Mesenchymal stem cell (in vitro differentiated cells and primary cell): ENCODE measurements around the gene CELA3B.
"Not testable (repeated sequence)": the region's sequence is repeated elsewhere in the genome, so short reads cannot be mapped to it uniquely, and the experiment has no call there.

Source experiments
- DNase-seq: peaks from one replicate; pipeline ENCODE4 v3.0.0-alpha.2; 2013
- H2AFZ ChIP-seq: one replicate; pipeline ENCODE4 v1.6.1; 2013; ENCODE audit warnings: low read depth, mild to moderate bottlenecking, control low read depth, inconsistent platforms, low read length, moderate library complexity
- H2AK5ac ChIP-seq: 2 replicates; pipeline ENCODE4 v1.6.1; 2013; ENCODE audit warnings: low read length, moderate library complexity, mild to moderate bottlenecking, inconsistent platforms; ENCODE audit not compliant: severe bottlenecking
- H2BK120ac ChIP-seq: one replicate; pipeline ENCODE4 v1.6.1; 2013; ENCODE audit warnings: low read depth, mild to moderate bottlenecking, inconsistent platforms, low read length, moderate library complexity
- H2BK12ac ChIP-seq, 2 experiments: one replicate each; pipeline ENCODE4 v1.6.1; 2013; ENCODE audit warnings: inconsistent platforms in 2 of 2, low read length in 2 of 2, mild to moderate bottlenecking in 2 of 2, moderate library complexity in 2 of 2, control low read depth in 1 of 2
- H2BK15ac ChIP-seq: one replicate; pipeline ENCODE4 v1.6.1; 2013; ENCODE audit warnings: mild to moderate bottlenecking, low read depth, inconsistent platforms; ENCODE audit not compliant: poor library complexity, severe bottlenecking
- H2BK5ac ChIP-seq: 2 replicates; pipeline ENCODE4 v1.6.1; 2013; ENCODE audit warnings: low read depth, mild to moderate bottlenecking, low read length, control low read depth, inconsistent platforms; ENCODE audit not compliant: poor library complexity, severe bottlenecking
- H3K14ac ChIP-seq, 2 experiments: one replicate each; pipeline ENCODE4 v1.6.1; 2013; ENCODE audit warnings: inconsistent platforms in 2 of 2, low read length in 2 of 2, control low read depth in 1 of 2, mild to moderate bottlenecking in 1 of 2, moderate library complexity in 1 of 2
- H3K18ac ChIP-seq, 2 experiments: one replicate each; pipeline ENCODE4 v1.6.1; 2013; ENCODE audit warnings: inconsistent platforms in 2 of 2, low read length in 2 of 2, control low read depth in 1 of 2, low read depth in 1 of 2, mild to moderate bottlenecking in 1 of 2
- H3K23ac ChIP-seq, 2 experiments: one replicate each; pipeline ENCODE4 v1.6.1; 2013; ENCODE audit warnings: inconsistent platforms in 2 of 2, low read length in 2 of 2, mild to moderate bottlenecking in 2 of 2, moderate library complexity in 2 of 2, control low read depth in 1 of 2
- H3K27ac ChIP-seq: 2 replicates; pipeline ENCODE4 v1.5.1; 2013; ENCODE audit warnings: mild to moderate bottlenecking, moderate library complexity, low read length, control low read depth, inconsistent platforms; ENCODE audit not compliant: poor library complexity, severe bottlenecking
- H3K27me3 ChIP-seq, 2 experiments: 2 replicates each; pipeline versions ENCODE4 v1.6.1 to v1.7.0; 2013; ENCODE audit warnings: low read length in 2 of 2, mild to moderate bottlenecking in 2 of 2, moderate library complexity in 2 of 2, control low read depth in 1 of 2, inconsistent platforms in 1 of 2; ENCODE audit not compliant: control insufficient read depth in 1 of 2, insufficient read depth in 1 of 2
- H3K36me3 ChIP-seq, 2 experiments: 2 replicates each; pipeline versions ENCODE4 v1.6.1 to v1.7.0; 2013; ENCODE audit warnings: low read length in 2 of 2, control low read depth in 1 of 2, inconsistent platforms in 1 of 2, low read depth in 1 of 2, mild to moderate bottlenecking in 1 of 2; ENCODE audit not compliant: insufficient read depth in 2 of 2, control insufficient read depth in 1 of 2
- H3K4ac ChIP-seq, 2 experiments: one replicate each; pipeline ENCODE4 v1.6.1; 2013; ENCODE audit warnings: inconsistent platforms in 2 of 2, low read length in 2 of 2, mild to moderate bottlenecking in 2 of 2, moderate library complexity in 2 of 2, control low read depth in 1 of 2, low read depth in 1 of 2
- H3K4me1 ChIP-seq: 2 replicates; pipeline ENCODE4 v1.6.1; 2013; ENCODE audit warnings: low read depth, low read length, control low read depth; ENCODE audit not compliant: control insufficient read depth, insufficient read depth
- H3K4me2 ChIP-seq: 2 replicates; pipeline ENCODE4 v1.6.1; 2013; ENCODE audit warnings: low read length, mild to moderate bottlenecking, inconsistent platforms; ENCODE audit not compliant: poor library complexity, severe bottlenecking
- H3K4me3 ChIP-seq, 2 experiments: 2 replicates each; pipeline versions ENCODE4 v1.5.1 to v1.7.0; 2013; ENCODE audit warnings: low read length in 2 of 2, mild to moderate bottlenecking in 2 of 2, control low read depth in 1 of 2, low read depth in 1 of 2; ENCODE audit not compliant: insufficient read depth in 1 of 2
- H3K79me1 ChIP-seq: replicated peaks from 2 replicates; pipeline ENCODE4 v1.6.1; 2013; ENCODE audit warnings: mild to moderate bottlenecking, control low read depth, low read length, inconsistent platforms; ENCODE audit not compliant: poor library complexity, severe bottlenecking
- H3K9ac ChIP-seq: 2 replicates; pipeline ENCODE4 v1.7.0; 2013; ENCODE audit warnings: mild to moderate bottlenecking, low read length, moderate library complexity
- H3K9me3 ChIP-seq: 2 replicates; pipeline ENCODE4 v1.7.0; 2013; ENCODE audit warnings: mild to moderate bottlenecking, low read length; ENCODE audit not compliant: control insufficient read depth
- H4K8ac ChIP-seq: one replicate; pipeline ENCODE4 v1.6.1; 2013; ENCODE audit warnings: inconsistent platforms, mild to moderate bottlenecking, low read length, moderate library complexity
- H4K91ac ChIP-seq: one replicate; pipeline ENCODE4 v1.6.1; 2013; ENCODE audit warnings: mild to moderate bottlenecking, low read length, inconsistent platforms
- WGBS: methylation state at CpG from one replicate; pipeline ENCODE4 v1.1.7; 2013; ENCODE audit warnings: mixed read lengths; 5-methylcytosine and 5-hydroxymethylcytosine counted together

CELA3B gene

DNA sequence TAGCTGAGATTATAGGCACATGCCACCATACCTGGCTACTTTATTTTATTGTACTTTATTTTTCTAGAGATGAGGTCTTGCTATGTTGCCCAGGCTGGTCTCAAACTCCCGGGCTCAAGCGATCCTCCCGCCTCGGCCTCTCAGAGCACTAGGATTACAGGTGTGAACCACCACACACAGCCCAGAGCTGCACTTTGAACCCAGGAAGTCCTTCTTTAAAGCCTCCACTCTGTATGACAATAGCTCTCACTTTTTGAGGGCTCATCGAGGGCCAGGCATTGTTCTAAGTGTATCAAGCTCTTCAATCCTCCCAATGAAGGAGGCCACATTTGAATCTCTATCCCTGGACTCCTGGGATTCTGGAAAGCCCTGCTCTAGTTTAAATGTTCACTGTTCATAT, 25.6 kb downstream of the CELA3B start:
- H3K23ac ChIP-seq, H3K27ac ChIP-seq: not testable (repeated sequence)

DNA sequence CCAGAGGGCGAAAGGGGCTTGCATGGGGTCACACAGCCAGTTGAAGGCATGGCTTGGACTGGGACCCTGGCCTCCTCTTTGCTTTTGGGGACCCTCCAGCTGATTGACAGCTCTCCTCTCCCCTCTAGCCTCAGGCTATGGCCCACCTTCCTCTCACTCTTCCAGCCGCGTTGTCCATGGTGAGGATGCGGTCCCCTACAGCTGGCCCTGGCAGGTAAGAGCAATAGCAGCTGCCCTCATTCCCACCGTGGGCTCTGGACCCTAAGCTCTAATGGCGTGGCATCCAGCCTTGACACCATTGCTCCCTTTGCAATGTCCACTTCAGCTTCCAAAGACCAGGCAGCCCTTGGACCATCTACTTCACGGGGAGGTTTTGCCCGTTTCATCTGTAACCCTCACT, 26.1 kb downstream of the CELA3B start:
- 85% methylated on average over 8 of the region's 8 CpGs for WGBS
- H3K23ac ChIP-seq = not testable (repeated sequence)

More for the DNA sequence above, 25.6 kb downstream of the CELA3B start:
- H3K4ac ChIP-seq, H4K91ac ChIP-seq, H2BK15ac ChIP-seq, H3K9ac ChIP-seq, H4K8ac ChIP-seq, H3K27me3 ChIP-seq, H2BK5ac ChIP-seq, H3K4me2 ChIP-seq, H3K18ac ChIP-seq, H2BK120ac ChIP-seq, H2BK12ac ChIP-seq, H2AFZ ChIP-seq, H3K4me3 ChIP-seq, DNase-seq, H3K14ac ChIP-seq, H3K9me3 ChIP-seq, H3K4me1 ChIP-seq, H3K36me3 ChIP-seq, H3K79me1 ChIP-seq, H2AK5ac ChIP-seq: not testable (repeated sequence)
- 90% methylated on average over 1 of the region's 5 CpGs for WGBS

DNA sequence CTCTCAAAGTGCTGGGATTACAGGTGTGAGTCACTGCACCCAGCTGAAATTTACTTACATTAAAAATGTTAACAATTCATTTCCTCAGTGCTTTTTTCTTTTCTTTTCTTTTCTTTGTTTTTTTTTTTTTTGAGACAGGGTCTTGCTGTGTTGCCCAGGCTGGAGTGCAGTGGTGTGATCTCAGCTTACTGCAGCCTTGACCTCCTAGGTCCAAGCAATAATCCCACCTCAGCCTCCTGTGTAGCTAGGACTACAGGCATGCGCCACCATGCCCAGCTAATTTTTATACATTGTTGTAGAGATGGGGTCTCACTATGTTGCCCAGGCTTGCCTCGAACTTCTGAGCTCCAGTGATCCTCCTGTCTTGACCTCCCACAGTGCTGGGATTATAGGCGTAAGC, 27.1 kb downstream of the CELA3B start:
- not testable (repeated sequence) for H3K27ac ChIP-seq, H2BK5ac ChIP-seq, H3K14ac ChIP-seq, H3K23ac ChIP-seq, H3K9ac ChIP-seq, H2BK12ac ChIP-seq, H4K8ac ChIP-seq, H3K18ac ChIP-seq, H3K79me1 ChIP-seq, H3K9me3 ChIP-seq, H3K4me1 ChIP-seq, H4K91ac ChIP-seq, H3K36me3 ChIP-seq, H2AFZ ChIP-seq, H3K4me2 ChIP-seq, H3K4me3 ChIP-seq, H3K27me3 ChIP-seq, H2BK15ac ChIP-seq, DNase-seq, H2BK120ac ChIP-seq, H3K4ac ChIP-seq, H2AK5ac ChIP-seq
- no CpG with 5 or more reads among the region's 3 CpGs for WGBS

More for the DNA sequence above, 26.1 kb downstream of the CELA3B start:
- H3K27me3 ChIP-seq, H3K4ac ChIP-seq, DNase-seq, H3K4me2 ChIP-seq, H3K9ac ChIP-seq, H2AFZ ChIP-seq, H2BK5ac ChIP-seq, H3K79me1 ChIP-seq, H4K8ac ChIP-seq, H3K27ac ChIP-seq, H4K91ac ChIP-seq, H3K4me3 ChIP-seq, H3K36me3 ChIP-seq, H3K14ac ChIP-seq, H3K9me3 ChIP-seq, H2BK12ac ChIP-seq, H2BK15ac ChIP-seq, H3K4me1 ChIP-seq, H3K18ac ChIP-seq, H2AK5ac ChIP-seq, H2BK120ac ChIP-seq: not testable (repeated sequence)

DNA sequence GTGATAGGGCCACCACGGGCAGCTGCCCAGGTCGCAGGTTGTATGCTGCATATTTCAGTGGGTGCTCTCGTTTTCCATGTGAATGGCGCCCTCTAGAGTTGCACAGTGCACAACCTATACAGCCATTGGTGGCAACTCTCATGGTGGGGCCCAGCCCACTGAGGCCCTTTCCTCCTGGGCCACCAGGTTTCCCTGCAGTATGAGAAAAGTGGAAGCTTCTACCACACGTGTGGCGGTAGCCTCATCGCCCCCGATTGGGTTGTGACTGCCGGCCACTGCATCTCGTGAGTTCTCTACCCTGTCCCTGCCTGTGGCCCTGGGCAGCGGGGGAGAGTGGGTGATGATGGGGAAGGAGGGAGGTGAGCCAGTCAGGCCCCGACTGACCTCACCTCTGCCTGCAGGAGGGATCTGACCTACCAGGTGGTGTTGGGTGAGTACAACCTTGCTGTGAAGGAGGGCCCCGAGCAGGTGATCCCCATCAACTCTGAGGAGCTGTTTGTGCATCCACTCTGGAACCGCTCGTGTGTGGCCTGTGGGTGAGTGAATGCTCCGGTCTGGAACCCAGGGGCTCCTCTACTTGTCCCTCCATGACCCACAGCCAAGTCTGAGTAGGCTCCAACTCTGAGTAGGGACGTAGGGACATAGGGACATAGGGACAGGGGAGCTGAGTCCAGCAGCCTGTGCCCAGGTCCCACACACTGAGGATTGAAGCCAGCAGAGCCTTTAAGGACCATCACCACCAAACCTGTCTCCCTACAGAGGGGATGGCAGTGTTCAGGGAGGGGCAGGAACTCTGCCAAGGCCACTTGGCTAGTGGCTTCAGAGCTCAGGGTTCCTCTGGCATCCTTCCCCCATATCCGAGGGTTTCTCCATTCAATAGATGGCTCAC, 28.7 kb downstream of the CELA3B start:
- H3K4me1 ChIP-seq, H3K23ac ChIP-seq, H3K9me3 ChIP-seq, H3K4ac ChIP-seq, H3K9ac ChIP-seq, DNase-seq, H3K14ac ChIP-seq, H3K27ac ChIP-seq, H2BK15ac ChIP-seq, H4K91ac ChIP-seq, H2BK120ac ChIP-seq, H3K36me3 ChIP-seq, H2BK12ac ChIP-seq, H2BK5ac ChIP-seq, H3K27me3 ChIP-seq, H2AK5ac ChIP-seq, H3K4me3 ChIP-seq, H4K8ac ChIP-seq, H3K18ac ChIP-seq, H3K79me1 ChIP-seq, H3K4me2 ChIP-seq, H2AFZ ChIP-seq: not testable (repeated sequence)
- 75% methylated on average over 18 of the region's 18 CpGs for WGBS
